HG03159 (cell line): ENCODE results near the gene RAET1G.
"Not testable (repeated sequence)": the region's sequence is repeated elsewhere in the genome, so short reads cannot be mapped to it uniquely, and the experiment has no call there.

Experiments
- ATAC-seq: cut with Tn5 transposase; IDR thresholded peaks from one replicate; pipeline ENCODE4 v1.9.1; 2021; ENCODE audit warnings: mild to moderate bottlenecking, moderate library complexity; ENCODE audit not compliant: unreplicated experiment

Gene RAET1G

GRCh38 chr6:149897855-149898744 is 24.8 kb downstream of the RAET1G start, which contains the start of gene RAET1E:
Gene RAET1E, minus strand, starts transcription at chr6:149898113. Its CDS starts 7,212 bp downstream, at chr6:149890901.
- ATAC-seq, result no peak

GRCh38 chr6:149897015-149897697 is 25.8 kb downstream of the RAET1G start:
- no peak for ATAC-seq

- ATAC-seq, result no peak
Observed at GRCh38 chr6:149896491-149896890, 26.4 kb downstream of the RAET1G start.

- ATAC-seq, result no peak
Observed at GRCh38 chr6:149895833-149896271, 27.1 kb downstream of the RAET1G start.

- no peak for ATAC-seq
Observed at GRCh38 chr6:149895048-149895590, 27.8 kb downstream of the RAET1G start.

- not testable (repeated sequence) for ATAC-seq
Observed at GRCh38 chr6:149891864-149892263, 31.1 kb downstream of the RAET1G start.

- no peak for ATAC-seq
Observed at GRCh38 chr6:149891259-149891658, 31.7 kb downstream of the RAET1G start.

GRCh38 chr6:149890629-149891045 is 32.3 kb downstream of the RAET1G start:
- ATAC-seq, result no peak

- no peak for ATAC-seq
Observed at GRCh38 chr6:149889326-149889725, 33.6 kb downstream of the RAET1G start.

- no peak for ATAC-seq
Observed at GRCh38 chr6:149888659-149889058, 34.3 kb downstream of the RAET1G start.

GRCh38 chr6:149888093-149888492 is 34.8 kb downstream of the RAET1G start:
- no peak for ATAC-seq

GRCh38 chr6:149887343-149887742 is 35.6 kb downstream of the RAET1G start:
- no peak for ATAC-seq

- no peak for ATAC-seq
Observed at GRCh38 chr6:149885888-149886287, 37.0 kb downstream of the RAET1G start.

GRCh38 chr6:149884617-149885016 is 38.3 kb downstream of the RAET1G start:
- ATAC-seq, result no peak

- ATAC-seq, result no peak
Observed at GRCh38 chr6:149884215-149884614, 38.7 kb downstream of the RAET1G start.

- ATAC-seq, result no peak
Observed at GRCh38 chr6:149881860-149882259, 41.1 kb downstream of the RAET1G start.

GRCh38 chr6:149881066-149881766 is 41.7 kb downstream of the RAET1G start:
- ATAC-seq, result no peak

GRCh38 chr6:149877659-149878058 is 45.3 kb downstream of the RAET1G start:
- ATAC-seq, result no peak

GRCh38 chr6:149876241-149876933 is 46.5 kb downstream of the RAET1G start:
- no peak for ATAC-seq

- no peak for ATAC-seq
Observed at GRCh38 chr6:149872233-149872632, 50.7 kb downstream of the RAET1G start.
